ENCODE measurements around the gene KRTAP9-2. TPM values are rescaled to one million over a fixed set of nuclear protein-coding genes. Genes with fewer than 3 reads are reported as not detected.
"Not testable (repeated sequence)": the region's sequence is repeated elsewhere in the genome, so short reads cannot be mapped to it uniquely, and the experiment has no call there.

KRTAP9-2 gene, protein sequence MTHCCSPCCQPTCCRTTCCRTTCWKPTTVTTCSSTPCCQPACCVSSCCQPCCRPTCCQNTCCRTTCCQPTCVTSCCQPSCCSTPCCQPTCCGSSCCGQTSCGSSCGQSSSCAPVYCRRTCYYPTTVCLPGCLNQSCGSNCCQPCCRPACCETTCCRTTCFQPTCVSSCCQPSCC
- total RNA-seq = not detected
- long read RNA-seq = 0 reads

DNA sequence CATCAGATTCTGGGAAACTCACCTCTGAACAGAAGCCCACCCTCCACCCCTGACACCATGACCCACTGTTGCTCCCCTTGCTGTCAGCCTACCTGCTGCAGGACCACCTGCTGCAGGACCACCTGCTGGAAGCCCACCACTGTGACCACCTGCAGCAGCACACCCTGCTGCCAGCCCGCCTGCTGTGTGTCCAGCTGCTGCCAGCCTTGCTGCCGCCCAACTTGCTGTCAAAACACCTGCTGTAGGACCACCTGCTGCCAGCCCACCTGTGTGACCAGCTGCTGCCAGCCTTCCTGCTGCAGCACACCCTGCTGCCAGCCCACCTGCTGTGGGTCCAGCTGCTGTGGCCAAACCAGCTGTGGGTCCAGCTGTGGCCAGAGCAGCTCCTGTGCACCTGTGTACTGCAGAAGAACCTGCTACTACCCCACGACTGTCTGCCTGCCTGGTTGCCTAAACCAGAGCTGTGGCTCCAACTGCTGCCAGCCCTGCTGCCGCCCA is at the start of gene KRTAP9-2:
KRTAP9-2 (plus strand) TSS at position 51 of the 498 bp plus-strand sequence; CDS start at position 58, 7 bp downstream.
- ATAC-seq (ENCODE audit: poor library complexity); intact Hi-C loops (cut with DNase I); DNase-seq: not testable (repeated sequence)

DNA sequence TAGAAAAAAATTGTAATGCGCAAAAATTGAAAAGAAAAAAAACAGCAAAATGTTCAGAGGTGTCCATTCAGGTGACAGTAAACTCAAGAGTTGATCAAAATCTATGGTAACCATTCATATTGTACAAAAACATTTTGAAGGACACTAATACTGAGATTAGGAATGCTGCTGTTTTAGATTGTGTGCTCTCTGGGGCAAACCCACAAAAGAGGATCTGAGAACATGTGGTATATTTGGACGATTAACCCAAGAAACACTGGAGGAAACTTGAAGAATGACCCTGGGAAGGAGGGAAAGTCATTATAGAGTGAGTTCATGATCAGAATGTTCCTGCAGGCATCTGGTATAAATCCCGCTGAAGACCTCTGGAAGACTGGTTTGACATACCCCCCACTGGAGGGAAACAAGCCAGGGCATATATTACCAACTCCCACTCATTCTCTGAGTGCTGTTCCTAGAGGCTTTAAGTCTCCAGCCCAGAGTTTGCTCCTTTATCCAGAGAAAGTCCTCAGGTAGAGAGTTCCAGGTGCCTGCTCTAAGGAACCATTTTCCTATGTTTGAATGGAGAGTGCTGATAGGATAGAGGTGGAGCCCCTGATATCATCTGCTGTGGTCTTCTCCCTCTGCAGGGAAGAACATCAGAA is 49.6 kb upstream of the KRTAP9-2 start:
- intact Hi-C loops (cut with DNase I) = no loop called here
- no peak for DNase-seq
- ATAC-seq (ENCODE audit: poor library complexity) = no peak

DNA sequence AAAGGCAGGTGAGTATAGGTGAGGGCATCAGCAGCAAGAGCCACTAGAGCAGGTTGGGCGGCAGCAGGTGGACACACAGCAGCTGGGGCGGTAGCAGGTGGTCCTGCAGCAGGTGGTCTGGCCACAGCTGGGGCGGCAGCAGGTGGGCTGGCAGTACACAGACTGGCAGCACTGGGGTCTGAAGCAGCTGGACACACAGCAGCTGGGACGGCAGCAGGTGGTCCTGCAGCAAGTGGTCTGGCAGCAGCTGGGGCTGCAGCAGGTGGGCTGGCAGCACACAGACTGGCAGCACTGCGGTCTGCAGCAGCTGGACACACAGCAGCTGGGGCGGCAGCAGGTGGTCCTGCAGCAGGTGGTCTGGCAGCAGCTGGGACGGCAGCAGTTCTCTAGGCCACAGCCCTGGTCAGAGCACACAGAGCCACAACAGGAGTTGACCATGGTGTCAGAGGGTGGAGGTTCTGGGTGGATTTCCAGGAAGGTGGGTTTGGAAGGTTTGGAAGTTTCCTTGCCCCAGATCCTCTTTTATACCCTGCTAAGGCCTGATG is 48.6 kb upstream of the KRTAP9-2 start, which contains the start of gene KRTAP4-2:
KRTAP4-2 (minus strand) TSS at position 495 of the 545 bp plus-strand sequence; CDS start at position 438, 57 bp downstream.
- intact Hi-C loops (cut with DNase I) = no loop called here
- ATAC-seq (ENCODE audit: poor library complexity) (no peak), DNase-seq (no peak)

DNA sequence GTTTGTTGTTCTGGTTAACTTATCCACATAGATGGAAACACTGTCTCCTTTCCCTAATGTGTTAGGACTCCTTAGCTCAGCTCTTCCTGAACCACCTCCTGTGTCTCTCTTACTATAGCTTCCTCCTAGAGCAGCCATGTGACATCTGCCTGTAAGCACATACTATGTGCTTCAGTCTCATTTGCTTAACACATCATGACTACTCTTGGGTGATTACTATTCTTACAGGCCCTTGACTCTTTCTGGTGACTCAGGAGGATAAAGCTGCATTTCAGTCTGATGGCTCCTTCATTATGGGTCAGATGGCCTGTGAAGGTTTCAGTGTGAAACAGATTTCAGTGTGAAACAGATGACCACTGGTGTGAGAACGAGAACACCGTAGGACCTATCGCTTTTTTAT is 48.1 kb upstream of the KRTAP9-2 start:
- intact Hi-C loops (cut with DNase I) = no loop called here
- DNase-seq (no peak), ATAC-seq (ENCODE audit: poor library complexity) (no peak)

- ATAC-seq (ENCODE audit: poor library complexity) (no peak), DNase-seq (no peak)
- intact Hi-C loops (cut with DNase I) = no loop called here
Measured at GRCh38 chr17:41178843-41179616, 47.4 kb upstream of the KRTAP9-2 start.

DNA sequence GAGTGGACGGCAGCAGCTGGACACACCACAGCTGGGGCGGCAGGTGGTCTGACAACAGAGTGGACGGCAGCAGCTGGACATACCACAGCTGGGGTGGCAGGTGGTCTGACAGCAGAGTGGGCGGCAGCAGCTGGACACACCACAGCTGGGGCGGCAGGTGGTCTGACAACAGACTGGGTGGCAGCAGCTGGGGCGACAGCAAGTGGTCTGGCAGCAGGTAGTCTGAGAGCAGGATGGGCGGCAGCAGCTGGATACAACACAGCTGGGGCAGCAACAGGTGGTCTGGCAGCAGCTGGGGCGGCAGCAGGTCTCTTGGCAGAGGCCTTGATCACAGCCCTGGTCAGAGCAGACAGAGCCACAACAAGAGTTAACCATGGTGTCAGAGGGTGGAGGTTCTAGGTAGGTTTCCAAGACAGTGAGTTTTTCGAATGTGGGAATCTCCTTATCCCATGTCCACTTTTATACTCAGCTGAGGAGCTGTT is 41.9 kb upstream of the KRTAP9-2 start, which contains the start of gene KRTAP4-1:
KRTAP4-1 (minus strand) TSS at position 432 of the 482 bp plus-strand sequence; CDS start at position 375, 57 bp downstream.
- ATAC-seq (ENCODE audit: poor library complexity) (no peak), DNase-seq (no peak)
- intact Hi-C loops (cut with DNase I) = no loop called here

DNA sequence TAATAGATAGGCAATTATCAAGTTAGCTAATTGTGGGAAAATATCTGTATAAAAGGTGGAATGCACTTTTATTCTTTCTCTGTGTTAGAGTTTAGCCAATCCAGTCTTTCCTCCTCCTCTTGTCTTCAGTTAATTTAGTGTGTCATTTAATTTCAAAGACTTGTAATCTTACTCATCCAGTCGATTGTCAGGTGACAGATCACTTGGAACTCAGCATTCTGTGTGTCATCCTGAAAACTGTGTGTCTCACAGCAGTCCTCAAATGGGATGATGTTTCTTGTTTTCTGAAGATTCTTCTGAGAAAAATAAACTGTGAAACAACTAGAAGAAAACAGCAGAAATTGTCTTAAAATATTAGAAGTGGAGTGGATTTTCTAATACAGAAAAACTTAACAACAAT is 41.4 kb upstream of the KRTAP9-2 start:
- intact Hi-C loops (cut with DNase I) = no loop called here
- DNase-seq (no peak), ATAC-seq (ENCODE audit: poor library complexity) (no peak)

DNA sequence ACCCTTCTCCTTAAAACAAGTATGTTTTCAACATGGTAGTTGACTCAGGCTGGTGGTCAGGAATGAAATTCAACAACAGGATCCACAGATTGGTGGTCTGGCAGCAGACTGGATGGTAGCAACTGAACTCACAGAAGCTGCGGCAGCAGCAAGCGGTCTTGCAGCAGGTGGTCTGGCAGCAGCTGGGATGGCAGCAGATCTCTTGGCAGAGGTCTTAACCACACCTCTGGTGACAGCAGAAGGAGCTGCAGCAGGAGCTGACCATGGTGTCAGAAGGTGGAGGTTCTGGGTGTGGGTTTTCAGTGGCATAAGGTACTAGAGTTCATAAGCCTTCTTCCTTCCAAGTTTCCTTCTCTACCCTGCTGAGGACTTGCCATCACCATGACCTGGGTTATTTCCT is 39.6 kb upstream of the KRTAP9-2 start:
- no peak for ATAC-seq (ENCODE audit: poor library complexity)
- DNase-seq = no peak
- intact Hi-C loops (cut with DNase I) = no loop called here

DNA sequence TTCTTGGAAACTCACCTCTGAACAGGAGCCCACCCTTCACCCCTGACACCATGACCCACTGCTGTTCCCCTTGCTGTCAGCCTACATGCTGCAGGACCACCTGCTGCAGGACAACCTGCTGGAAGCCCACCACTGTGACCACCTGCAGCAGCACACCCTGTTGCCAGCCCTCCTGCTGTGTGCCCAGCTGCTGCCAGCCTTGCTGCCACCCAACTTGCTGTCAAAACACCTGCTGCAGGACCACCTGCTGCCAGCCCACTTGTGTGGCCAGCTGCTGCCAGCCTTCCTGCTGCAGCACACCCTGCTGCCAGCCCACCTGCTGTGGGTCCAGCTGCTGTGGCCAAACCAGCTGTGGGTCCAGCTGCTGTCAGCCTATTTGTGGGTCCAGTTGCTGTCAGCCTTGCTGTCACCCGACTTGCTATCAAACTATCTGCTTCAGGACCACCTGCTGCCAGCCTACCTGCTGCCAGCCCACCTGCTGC is 36.6 kb upstream of the KRTAP9-2 start, which contains the start of gene KRTAP9-1:
KRTAP9-1 (plus strand) TSS at position 51 of the 482 bp plus-strand sequence; CDS start at position 51, 0 bp downstream.
- DNase-seq; ATAC-seq (ENCODE audit: poor library complexity); intact Hi-C loops (cut with DNase I): not testable (repeated sequence)

- DNase-seq = no peak
- ATAC-seq (ENCODE audit: poor library complexity) = no peak
- intact Hi-C loops (cut with DNase I) = no loop called here
Measured at GRCh38 chr17:41190328-41190727, 36.1 kb upstream of the KRTAP9-2 start.

DNA sequence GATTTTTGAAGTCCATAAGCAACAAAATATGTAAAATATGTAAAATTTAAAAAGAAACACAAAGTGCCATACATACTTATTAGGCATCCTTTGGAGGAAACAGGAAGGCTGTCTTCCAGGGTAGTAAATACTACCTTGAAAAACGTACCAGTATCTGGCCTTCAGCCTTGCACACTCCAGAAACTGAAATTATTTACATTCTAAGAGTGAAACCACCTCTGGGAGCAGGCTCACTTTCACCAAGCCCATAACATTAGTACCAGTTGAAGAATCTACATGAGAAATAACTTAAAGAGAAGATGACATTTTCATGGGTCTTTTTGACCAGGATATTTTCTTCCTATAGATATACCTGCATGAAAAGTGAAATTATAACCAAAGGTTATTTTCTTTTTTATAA is 30.4 kb upstream of the KRTAP9-2 start:
- intact Hi-C loops (cut with DNase I) = no loop called here
- DNase-seq = no peak
- ATAC-seq (ENCODE audit: poor library complexity) = no peak

- ATAC-seq (ENCODE audit: poor library complexity) (no peak), DNase-seq (no peak)
- intact Hi-C loops (cut with DNase I) = no loop called here
Measured at GRCh38 chr17:41199421-41200078, 26.9 kb upstream of the KRTAP9-2 start.

DNA sequence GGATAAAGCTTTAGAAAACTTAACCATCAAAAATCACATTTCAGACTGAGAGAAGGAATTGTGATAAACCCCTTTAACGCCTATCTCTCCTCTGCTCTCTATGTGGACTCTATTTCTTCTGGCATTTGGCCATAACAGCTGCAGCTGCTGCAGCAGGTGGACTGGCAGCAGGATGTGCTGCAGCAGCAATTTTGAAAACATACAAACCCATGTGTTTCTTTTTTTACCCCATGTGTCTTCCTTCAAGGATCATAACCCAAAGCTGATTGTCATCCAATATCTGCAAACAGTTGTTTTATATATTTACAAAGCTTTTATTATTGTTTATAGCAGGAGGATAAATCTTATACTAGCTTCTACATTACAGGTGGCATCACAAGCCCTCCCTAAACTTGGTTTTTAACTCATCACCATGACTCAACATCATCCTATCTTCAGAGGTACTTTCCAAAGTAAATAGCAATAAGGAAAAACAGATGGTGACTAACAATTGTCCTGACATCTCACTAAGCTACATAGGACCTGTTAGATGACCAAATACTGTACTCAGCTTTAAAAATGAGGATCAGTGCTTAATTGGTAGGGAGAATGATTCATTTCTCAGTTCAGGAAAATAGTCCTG is 14.5 kb upstream of the KRTAP9-2 start:
- intact Hi-C loops (cut with DNase I) = no loop called here
- ATAC-seq (ENCODE audit: poor library complexity) (no peak), DNase-seq (no peak)

DNA sequence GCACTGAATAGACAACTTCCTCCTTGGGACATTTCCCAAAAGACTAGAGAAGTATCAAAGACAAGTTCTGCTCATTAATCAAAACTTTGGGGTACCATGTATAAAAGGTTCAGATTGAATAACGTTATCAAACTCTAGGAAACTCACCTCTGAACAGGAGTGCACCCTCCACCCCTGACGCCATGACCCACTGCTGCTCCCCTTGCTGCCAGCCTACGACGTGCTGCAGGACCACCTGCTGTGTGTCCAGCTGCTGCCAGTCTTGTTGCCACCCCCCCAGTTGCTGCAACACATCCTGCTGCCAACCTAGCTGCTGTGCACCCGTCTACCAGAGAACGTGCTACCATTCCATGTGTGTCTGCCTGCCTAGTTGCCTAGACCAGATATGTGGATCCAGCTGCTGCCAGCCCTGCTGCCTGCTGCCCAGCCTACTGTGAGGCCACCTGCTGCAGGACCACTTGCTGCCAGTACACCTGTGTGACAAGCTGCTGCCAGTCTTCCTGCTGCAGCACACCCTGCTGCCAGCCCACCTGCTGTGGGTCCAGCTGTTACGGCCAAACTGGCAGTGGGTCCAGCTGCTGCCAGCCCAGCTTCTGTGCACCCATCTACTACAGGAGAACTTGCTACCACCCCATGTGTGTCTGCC is 13.8 kb upstream of the KRTAP9-2 start:
- intact Hi-C loops (cut with DNase I) = no loop called here
- ATAC-seq (ENCODE audit: poor library complexity) = no peak
- DNase-seq = no peak

DNA sequence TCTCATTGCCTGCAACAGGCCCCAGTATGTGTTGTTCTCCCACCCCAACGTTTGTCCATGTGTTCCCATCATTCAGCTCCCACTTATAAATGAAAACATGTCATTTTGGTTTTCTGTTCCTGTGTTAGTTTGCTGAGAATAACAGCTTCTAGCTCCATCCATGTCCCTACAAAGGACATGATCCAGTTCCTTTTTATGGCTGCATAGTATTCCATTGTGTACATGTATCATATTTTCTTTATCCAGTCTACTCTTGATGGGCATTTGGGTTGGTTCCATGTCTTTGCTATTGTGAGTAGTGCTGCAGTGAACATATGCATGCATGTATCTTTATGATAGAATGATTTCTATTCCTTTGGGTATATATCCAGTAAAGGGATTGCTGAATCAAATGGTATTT is 10.8 kb upstream of the KRTAP9-2 start:
- DNase-seq (no peak), ATAC-seq (ENCODE audit: poor library complexity) (no peak)
- intact Hi-C loops (cut with DNase I) = no loop called here

GRCh38 chr17:41223821-41224220 is 2.6 kb upstream of the KRTAP9-2 start:
- ATAC-seq (ENCODE audit: poor library complexity) = no peak
- intact Hi-C loops (cut with DNase I) = no loop called here
- no peak for DNase-seq

- no peak for DNase-seq
- intact Hi-C loops (cut with DNase I) = no loop called here
- ATAC-seq (ENCODE audit: poor library complexity) = no peak
Measured at GRCh38 chr17:41226051-41226450, 397 bp upstream of the KRTAP9-2 start.
